Activated T-cell treated with anti-CD3 and anti-CD28 coated beads, Interleukin-2, amount 50 U/mL, for 4 hours (primary cell): ENCODE data around the gene SMARCC2. TPM values are rescaled to one million over a fixed set of nuclear protein-coding genes. Genes with fewer than 3 reads are reported as not detected.
A peak's percentile ranks its signal among the peaks of the same experiment; 100 is the strongest.

Experiments used
- ATAC-seq, 2 donors: fragments of 200-7000 bp; cut with Tn5 transposase; one replicate each; pipeline ENCODE4 v1.10.0; 2021
- DNase-seq: peaks from one replicate; pipeline ENCODE4 v3.0.0-alpha.2; 2020
- H3K27me3 Mint-ChIP-seq: one replicate; pipeline ENCODE4 v1.8.0; 2021; ENCODE audit warnings: low read depth, mixed read lengths
- H3K36me3 Mint-ChIP-seq: one replicate; pipeline ENCODE4 v1.8.0; 2022; ENCODE audit warnings: mixed read lengths; ENCODE audit not compliant: insufficient read depth
- H3K4me1 Mint-ChIP-seq: one replicate; pipeline ENCODE4 v1.8.0; 2021; ENCODE audit warnings: low read depth, mixed read lengths
- H3K4me3 Mint-ChIP-seq: one replicate; pipeline ENCODE4 v1.8.0; 2021; ENCODE audit warnings: mild to moderate bottlenecking, moderate library complexity, mixed read lengths
- H3K9me3 Mint-ChIP-seq: one replicate; pipeline ENCODE4 v1.8.0; 2021; ENCODE audit warnings: mixed read lengths
- total RNA-seq, 3 donors: library from RNA; stranded (reverse); gene quantifications; one replicate each; pipeline ENCODE4 v1.2.1, GENCODE V29; 2021

The SMARCC2 gene
- total RNA-seq, 3 donors from 2014 or later = 85.7 to 92.9 (median 86.4) TPM

DNA sequence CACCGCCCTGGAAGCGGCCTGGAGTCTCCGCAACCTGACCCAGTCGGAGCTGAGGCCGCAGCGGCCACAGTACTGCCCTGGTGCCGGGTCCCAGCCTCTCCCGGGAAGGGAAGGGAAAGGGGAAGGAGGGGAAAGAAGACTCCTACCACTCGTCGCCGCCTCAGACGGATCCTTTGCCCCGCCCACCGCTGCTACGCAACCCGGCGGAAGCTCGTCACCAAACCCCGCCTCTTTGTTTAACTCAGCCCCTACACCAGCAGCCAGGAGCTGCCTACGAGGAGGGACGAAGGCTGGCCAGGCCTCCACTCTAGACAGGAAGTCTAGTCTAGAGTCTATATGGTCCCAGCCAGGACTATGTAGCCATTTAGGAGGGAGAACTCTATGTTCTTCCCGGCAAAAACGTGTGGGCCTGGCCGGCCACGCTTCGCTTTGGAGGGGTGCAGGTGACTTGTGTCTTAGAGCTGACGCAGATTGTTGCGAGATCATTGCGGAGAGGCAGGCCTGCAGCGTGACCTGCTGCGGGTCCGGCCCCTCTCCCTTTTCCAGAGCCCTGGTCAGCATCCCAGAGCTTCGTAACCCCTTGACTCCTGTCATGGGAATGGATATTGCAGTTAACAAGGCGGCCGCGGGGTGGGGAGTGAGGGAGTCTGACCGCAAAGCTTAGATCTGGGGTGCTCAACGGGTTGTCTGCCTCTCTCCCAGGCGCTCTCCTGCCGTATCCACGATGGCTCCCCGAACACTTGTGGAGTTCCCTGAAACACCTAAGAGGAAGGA is 32.7 kb upstream of the SMARCC2 start, which contains the start of gene RNF41:
Gene RNF41 (minus strand): TSS at position 166 of the 774 bp plus-strand sequence. CDS start 7,875 bp downstream, outside the sequence.
- no peaks in the 10 kb centered on the region for H3K27me3 Mint-ChIP-seq
- peak; percentile 89 for DNase-seq
- peak; percentile 79 to 82 for ATAC-seq
- peak within 1 kb of the TSS; percentile 95 for H3K4me3 Mint-ChIP-seq
- no peaks in the 10 kb centered on the region for H3K36me3 Mint-ChIP-seq
- H3K9me3 Mint-ChIP-seq = no peaks in the 10 kb centered on the region
- peaks cover 41% of the 10 kb centered on the region for H3K4me1 Mint-ChIP-seq

DNA sequence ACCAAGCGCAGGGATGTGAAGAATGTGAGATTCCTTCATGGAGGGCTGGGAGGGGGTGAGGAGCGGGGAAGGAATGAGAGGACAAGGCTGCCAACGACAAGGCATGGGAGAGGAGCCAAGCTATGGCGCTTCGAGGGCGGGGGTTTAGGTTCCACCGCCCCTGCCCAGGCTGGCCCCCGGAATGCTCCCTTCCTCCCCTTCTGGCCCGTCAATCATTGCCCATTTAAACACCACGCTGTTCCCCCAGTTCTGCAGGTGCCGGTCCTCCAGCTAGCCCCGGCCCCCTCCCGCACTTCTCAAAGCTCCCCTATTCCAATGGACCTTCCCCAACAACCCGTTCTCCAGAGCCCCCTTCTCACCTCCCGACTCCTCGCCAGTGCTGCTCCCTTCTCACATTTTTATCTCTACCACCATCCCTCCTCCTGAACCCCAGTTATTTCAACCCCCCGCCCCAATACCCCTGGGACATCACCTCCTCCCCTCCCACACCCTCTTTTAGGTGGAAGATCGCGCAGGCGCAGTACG is 32.0 kb upstream of the SMARCC2 start:
- Mint-ChIP-seq H3K27me3 (no peaks in the 10 kb centered on the region), H3K4me1 (peaks cover 44% of the 10 kb centered on the region), H3K36me3 (peaks cover 3% of the 10 kb centered on the region), H3K9me3 (no peaks in the 10 kb centered on the region), H3K4me3 (peak overlapping the region; percentile 95)
- DNase-seq (no peak), ATAC-seq (peak; percentile 18 to 34)

DNA sequence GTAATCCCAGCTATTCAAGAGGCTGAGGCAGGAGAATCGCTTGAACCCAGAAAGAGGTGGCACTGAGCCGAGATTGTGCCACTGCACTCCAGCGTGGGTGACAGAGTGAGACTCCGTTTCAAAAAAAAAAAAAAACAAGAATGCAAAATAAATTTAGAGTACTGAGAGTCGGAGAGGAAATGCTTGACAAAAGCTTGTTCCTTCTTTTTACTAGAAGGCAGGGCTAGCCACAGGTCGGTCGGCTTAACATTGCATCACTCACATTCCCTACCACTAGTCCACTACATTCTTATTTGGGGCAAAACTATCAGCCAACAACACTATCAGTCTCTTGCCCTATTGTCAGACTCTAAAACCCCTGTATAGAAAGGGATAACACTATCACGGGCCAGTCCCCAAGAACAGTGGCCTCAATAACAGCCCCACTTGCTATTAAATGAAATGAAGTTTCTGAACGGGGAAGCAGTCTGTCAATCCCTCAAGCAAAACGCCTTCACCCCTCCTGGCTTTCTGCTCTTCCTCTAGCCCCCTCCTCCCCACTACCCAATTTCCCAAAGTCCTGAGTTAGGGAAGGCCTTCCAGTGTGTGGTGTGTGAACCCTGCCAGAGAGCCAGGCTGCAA is 31.4 kb upstream of the SMARCC2 start:
- no peak for DNase-seq
- Mint-ChIP-seq H3K9me3 (no peaks in the 10 kb centered on the region), H3K27me3 (no peaks in the 10 kb centered on the region), H3K36me3 (peaks cover 3% of the 10 kb centered on the region), H3K4me1 (peaks cover 44% of the 10 kb centered on the region), H3K4me3 (peak overlapping the region; percentile 95)
- no peak for ATAC-seq

DNA sequence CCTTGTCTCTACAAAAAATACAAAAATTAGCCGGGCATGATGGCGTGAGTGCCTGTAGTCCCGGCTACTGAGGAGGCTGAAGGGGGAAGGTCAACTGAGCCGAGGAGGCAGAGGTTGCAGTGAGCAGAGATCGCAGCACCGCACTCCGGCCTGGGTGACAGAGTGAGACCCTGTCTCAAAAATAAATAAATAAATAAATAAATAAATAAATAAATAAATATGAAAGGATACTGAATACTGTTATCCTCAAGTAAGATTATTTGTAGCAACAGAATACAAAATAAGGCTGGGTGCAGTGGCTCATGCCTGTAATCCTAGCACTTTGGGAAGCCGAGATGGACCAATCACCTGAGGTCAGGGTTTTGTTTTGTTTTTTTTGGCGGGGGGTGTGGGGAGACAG is 30.6 kb upstream of the SMARCC2 start:
- Mint-ChIP-seq H3K27me3 (no peaks in the 10 kb centered on the region), H3K9me3 (no peaks in the 10 kb centered on the region), H3K4me1 (peaks cover 38% of the 10 kb centered on the region), H3K36me3 (peaks cover 7% of the 10 kb centered on the region), H3K4me3 (peak overlapping the region; percentile 53)
- ATAC-seq (no peak), DNase-seq (no peak)

DNA sequence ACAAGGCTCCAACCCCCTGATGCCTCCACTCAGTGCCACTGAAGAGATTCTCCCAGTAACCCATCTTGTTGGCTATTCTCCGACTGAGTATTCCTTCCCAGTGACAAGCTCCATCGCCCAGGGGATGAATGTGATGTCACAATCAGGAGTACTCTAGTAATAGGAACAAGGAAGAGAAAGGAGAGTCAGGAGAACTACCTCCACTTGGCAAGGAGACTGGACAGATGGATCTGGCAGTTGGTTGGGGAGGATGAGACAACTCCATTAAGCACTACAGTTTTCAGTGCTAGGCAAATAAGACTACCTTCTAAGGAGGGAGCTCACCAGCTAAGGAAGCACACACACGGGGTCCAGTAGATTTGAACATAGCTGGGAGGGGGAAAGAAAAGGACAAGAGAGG is 27.2 kb upstream of the SMARCC2 start:
- ATAC-seq (no peak), DNase-seq (no peak)
- Mint-ChIP-seq H3K36me3 (peaks cover 16% of the 10 kb centered on the region), H3K27me3 (no peaks in the 10 kb centered on the region), H3K4me3 (no peak overlapping the region), H3K9me3 (no peaks in the 10 kb centered on the region), H3K4me1 (peaks cover 12% of the 10 kb centered on the region)

DNA sequence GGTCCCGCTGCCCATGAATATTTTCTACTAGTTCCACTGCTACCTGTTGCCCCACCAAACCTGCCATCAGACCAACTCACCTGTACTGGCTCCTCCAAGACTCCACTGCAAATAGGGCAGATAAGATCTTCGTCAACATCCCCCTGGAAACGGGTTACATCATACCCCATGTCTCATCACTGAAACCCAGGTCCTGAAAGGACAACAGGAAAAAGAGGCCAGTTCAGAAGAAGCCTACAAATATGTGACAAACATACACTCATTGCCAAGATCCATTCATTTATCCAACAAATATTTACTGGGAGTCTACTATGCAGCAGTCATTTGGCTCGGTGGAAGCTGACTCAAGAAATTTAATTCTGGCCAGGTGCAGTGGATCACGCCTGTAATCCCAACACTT is 24.6 kb upstream of the SMARCC2 start:
- DNase-seq = no peak
- Mint-ChIP-seq H3K9me3 (no peaks in the 10 kb centered on the region), H3K4me1 (peaks cover 4% of the 10 kb centered on the region), H3K4me3 (no peak overlapping the region), H3K27me3 (no peaks in the 10 kb centered on the region), H3K36me3 (peaks cover 28% of the 10 kb centered on the region)
- ATAC-seq = no peak

DNA sequence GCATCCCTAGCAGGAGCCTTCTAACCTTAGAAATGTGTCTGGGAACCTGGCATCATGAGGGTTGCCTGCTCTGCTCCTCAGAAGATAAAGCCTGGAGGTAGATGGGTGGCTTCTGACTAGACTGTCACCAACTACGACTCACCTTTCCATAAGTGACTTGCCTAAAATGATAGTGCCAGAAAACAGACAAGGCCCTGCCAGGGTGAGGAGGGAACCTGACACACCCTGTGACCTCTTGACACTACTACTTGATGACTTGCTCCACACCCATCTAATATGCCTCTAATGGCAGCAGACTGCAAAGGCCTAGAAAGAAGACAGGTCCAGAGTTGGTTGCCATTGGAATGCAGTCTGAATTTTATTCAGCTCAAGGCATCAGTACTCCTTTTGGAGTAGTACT is 23.1 kb upstream of the SMARCC2 start:
- H3K4me1 Mint-ChIP-seq = peaks cover 4% of the 10 kb centered on the region
- H3K27me3 Mint-ChIP-seq = no peaks in the 10 kb centered on the region
- no peak overlapping the region for H3K4me3 Mint-ChIP-seq
- DNase-seq (no peak), ATAC-seq (peak; percentile 81 to 84)
- no peaks in the 10 kb centered on the region for H3K9me3 Mint-ChIP-seq
- H3K36me3 Mint-ChIP-seq = peaks cover 32% of the 10 kb centered on the region

DNA sequence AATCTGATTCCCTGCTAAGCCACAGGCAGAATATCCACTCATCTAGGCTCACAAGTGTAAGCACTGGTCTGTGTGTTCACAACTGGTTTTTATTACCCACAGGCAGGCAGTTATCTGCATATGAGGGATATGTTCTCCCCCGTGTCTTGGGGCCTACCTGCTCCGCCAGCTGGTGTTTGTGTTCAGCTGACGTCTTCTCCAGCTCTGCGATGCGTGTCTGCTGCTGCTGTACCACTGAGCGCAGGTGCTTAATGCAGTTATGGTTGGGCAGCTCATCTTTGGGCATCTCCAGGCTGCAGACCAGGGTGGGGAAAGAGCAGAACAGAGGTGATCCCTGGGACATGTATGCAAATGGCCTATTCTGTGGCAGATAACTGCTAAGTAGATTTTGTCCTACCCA is 18.7 kb upstream of the SMARCC2 start:
- DNase-seq (no peak), ATAC-seq (no peak)
- Mint-ChIP-seq H3K36me3 (peaks cover 29% of the 10 kb centered on the region), H3K9me3 (no peaks in the 10 kb centered on the region), H3K27me3 (no peaks in the 10 kb centered on the region), H3K4me3 (no peak overlapping the region), H3K4me1 (peaks cover 2% of the 10 kb centered on the region)

DNA sequence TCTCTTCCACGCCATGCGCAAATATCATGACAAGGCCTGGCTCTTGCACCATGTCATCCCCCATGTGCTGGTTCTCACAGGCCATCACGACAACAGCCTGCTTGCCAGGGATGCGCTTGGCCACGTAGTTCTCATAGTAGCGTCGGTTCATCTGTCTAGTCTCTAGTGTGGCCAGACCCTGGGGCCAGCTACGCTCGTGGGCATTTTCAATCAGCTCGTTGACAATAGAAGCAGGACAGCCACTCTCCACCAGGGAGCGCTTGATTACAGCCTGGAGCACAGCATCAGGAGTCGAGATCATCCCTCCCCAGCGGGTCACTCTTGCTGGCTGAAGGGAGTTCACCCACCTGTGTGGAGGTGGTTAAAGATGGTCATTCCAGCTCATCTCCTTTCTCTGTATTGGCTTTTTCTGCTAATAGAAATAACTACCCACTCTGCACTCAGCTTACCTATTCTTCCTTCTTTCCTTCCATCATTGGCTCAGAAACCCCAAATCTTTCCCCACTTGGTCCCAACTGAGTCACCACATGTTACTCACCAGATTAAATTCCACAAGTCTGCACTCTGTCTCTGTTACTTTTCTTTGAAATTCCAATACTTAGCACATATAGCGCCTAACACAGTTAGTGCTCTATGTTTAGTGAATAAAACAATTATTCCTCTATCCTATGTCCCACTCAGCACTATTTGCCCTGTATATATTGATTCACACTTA is 17.3 kb upstream of the SMARCC2 start:
- Mint-ChIP-seq H3K4me3 (no peak overlapping the region), H3K36me3 (peaks cover 26% of the 10 kb centered on the region), H3K27me3 (no peaks in the 10 kb centered on the region), H3K4me1 (peaks cover 3% of the 10 kb centered on the region), H3K9me3 (no peaks in the 10 kb centered on the region)
- ATAC-seq (peak; percentile 55 to 62), DNase-seq (peak; percentile 18)

DNA sequence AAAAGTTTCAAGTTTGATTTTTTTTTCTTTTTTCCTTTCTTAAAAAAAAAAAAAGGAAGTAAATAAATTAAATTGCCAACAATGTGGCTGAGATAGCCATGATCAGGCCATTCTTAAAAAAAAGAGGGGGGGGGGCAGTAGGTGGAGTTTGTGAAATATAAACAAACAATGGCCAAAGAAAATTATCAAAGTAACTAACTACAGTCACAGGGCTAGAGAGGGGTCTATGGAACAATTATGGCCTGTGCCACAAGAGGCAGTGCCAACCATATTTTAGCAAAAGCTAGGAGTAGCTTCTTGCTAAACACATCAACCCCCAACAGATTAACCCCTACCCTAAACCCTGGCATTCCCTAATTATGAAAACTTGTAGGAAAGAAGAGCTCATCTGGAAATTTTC is 16.2 kb upstream of the SMARCC2 start:
- Mint-ChIP-seq H3K4me1 (peaks cover 3% of the 10 kb centered on the region), H3K27me3 (no peaks in the 10 kb centered on the region), H3K4me3 (no peak overlapping the region), H3K9me3 (no peaks in the 10 kb centered on the region), H3K36me3 (peaks cover 21% of the 10 kb centered on the region)
- DNase-seq = no peak
- ATAC-seq = no peak

DNA sequence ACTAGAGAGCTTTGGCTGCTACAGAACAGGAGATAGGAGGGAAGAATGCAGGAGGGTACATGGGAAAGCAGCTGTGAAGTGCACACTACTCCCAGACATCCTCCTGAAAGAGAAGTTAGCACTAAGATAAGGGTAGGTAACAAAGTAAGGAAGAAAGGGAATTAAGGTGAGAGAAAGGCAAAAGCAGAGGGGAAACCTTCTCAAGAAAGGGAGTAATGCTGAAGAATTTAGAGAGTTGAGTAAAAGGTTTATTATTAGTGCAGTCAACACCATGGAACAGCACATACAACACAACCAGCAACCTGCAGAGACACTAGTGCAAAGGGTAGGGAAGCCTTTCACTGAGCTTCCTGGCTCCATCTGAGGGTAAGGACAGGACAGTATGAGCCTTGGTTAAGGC is 15.0 kb upstream of the SMARCC2 start:
- no peaks in the 10 kb centered on the region for H3K9me3 Mint-ChIP-seq
- H3K27me3 Mint-ChIP-seq = no peaks in the 10 kb centered on the region
- peaks cover 3% of the 10 kb centered on the region for H3K4me1 Mint-ChIP-seq
- H3K36me3 Mint-ChIP-seq = peaks cover 13% of the 10 kb centered on the region
- no peak overlapping the region for H3K4me3 Mint-ChIP-seq
- DNase-seq (no peak), ATAC-seq (no peak)

DNA sequence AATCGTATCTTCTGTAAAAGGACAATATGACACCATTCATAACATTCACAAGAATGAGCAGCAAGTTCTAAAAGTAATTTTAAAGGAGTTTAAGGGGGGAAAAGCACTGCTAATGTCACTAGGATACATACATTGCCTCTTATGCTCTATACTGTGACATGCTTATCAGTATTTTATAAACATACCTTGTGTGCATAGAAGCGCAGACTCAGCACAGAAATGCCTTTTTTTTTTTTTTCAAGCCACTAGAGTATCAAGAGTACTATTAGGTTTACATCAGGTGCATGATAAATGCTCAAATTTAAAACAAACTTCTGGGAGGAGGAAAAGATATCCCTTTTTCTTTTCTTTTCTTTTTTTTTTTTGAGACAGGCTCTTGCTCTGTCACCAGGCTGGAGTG is 13.6 kb upstream of the SMARCC2 start:
- Mint-ChIP-seq H3K4me1 (peaks cover 3% of the 10 kb centered on the region), H3K27me3 (no peaks in the 10 kb centered on the region), H3K36me3 (peaks cover 13% of the 10 kb centered on the region), H3K4me3 (no peak overlapping the region), H3K9me3 (no peaks in the 10 kb centered on the region)
- DNase-seq (no peak), ATAC-seq (no peak)

DNA sequence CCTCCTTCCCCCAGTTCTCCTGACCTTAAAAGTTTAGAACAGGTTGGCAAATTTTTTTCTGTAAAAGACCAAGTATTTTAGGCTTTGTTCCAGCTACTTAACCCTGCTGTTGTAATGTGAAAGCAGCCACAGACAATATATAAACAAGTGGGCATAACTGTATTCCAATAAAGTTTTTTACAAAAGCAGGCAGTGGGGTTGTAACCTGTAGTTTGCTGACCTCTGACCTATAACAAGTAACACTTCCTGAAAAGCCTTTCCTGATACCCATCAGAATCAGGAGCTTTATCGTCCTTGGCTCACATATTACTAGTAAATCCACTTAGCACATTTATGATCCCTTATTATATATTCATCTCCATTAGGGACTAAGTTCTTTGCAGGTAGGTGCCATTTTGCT is 13.1 kb upstream of the SMARCC2 start:
- Mint-ChIP-seq H3K9me3 (no peaks in the 10 kb centered on the region), H3K4me1 (peaks cover 3% of the 10 kb centered on the region), H3K4me3 (no peak overlapping the region), H3K36me3 (peaks cover 9% of the 10 kb centered on the region), H3K27me3 (no peaks in the 10 kb centered on the region)
- ATAC-seq = no peak
- DNase-seq = no peak

DNA sequence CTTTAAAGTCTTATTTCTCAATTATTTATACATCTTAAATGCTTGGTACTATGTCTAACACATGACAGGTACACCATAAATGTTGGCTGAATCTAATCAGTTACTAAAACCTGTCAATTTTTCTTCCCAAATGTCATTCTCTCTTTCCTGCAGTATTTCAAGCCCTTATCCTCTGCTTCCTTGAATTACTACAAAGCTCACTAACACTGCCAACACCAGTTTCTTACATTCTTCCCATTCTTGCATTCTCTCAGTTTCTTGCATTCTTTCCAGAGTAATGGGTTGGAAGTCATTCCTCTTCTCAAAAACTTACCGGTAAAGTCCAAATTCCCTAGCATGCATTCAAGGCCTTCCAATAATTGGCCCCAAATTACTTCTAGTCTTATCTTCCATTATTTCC is 9.6 kb upstream of the SMARCC2 start:
- Mint-ChIP-seq H3K36me3 (no peaks in the 10 kb centered on the region), H3K4me1 (peaks cover 1% of the 10 kb centered on the region), H3K9me3 (no peaks in the 10 kb centered on the region), H3K4me3 (no peak overlapping the region), H3K27me3 (no peaks in the 10 kb centered on the region)
- no peak for ATAC-seq
- DNase-seq = no peak
